ACC112 (cell line): ENCODE results near the gene FERMT1.
"Not testable (repeated sequence)": the region's sequence is repeated elsewhere in the genome, so short reads cannot be mapped to it uniquely, and the experiment has no call there.

Source experiments
- H2AFZ ChIP-seq: fragments of 200-600 bp; sonication (generic); one replicate; pipeline ENCODE4 v1.6.0; 2017; ENCODE audit warnings: antibody characterized with exemption, low read length; ENCODE audit not compliant: unreplicated experiment
- H3K27ac ChIP-seq: fragments of 200-600 bp; sonication (generic); 2 replicates; pipeline ENCODE4 v1.5.1; 2014; ENCODE audit warnings: low read depth, mild to moderate bottlenecking, antibody characterized with exemption, low read length, moderate library complexity
- H3K27me3 ChIP-seq: fragments of 200-600 bp; sonication (generic); 2 replicates; pipeline ENCODE4 v1.6.1; 2014; ENCODE audit warnings: mild to moderate bottlenecking, antibody characterized with exemption, low read length, moderate library complexity, mixed read lengths; ENCODE audit not compliant: insufficient read depth
- H3K36me3 ChIP-seq: fragments of 200-600 bp; sonication (generic); 2 replicates; pipeline ENCODE4 v1.6.1; 2016; ENCODE audit warnings: mild to moderate bottlenecking, antibody characterized with exemption, low read length, moderate library complexity, mixed read lengths; ENCODE audit not compliant: insufficient read depth
- H3K4me1 ChIP-seq: fragments of 200-600 bp; sonication (generic); one replicate; pipeline ENCODE4 v1.6.1; 2016; ENCODE audit warnings: low read length, mixed read lengths; ENCODE audit not compliant: insufficient read depth, unreplicated experiment, control insufficient read depth
- H3K4me3 ChIP-seq: fragments of 200-600 bp; sonication (generic); 2 replicates; pipeline ENCODE4 v1.5.1; 2014; ENCODE audit warnings: mild to moderate bottlenecking, low read depth, low read length
- H3K79me2 ChIP-seq: fragments of 200-600 bp; sonication (generic); one replicate; pipeline ENCODE4 v1.6.0; 2016; ENCODE audit warnings: low read length; ENCODE audit not compliant: control insufficient read depth, unreplicated experiment, insufficient read depth

FERMT1 gene

GRCh38 chr20:6040958-6041807 lies 81.6 kb downstream of the FERMT1 start:
- Histone ChIP-seq H3K36me3 (peaks cover 17% of the 10 kb centered on the region), H3K27me3 (no peaks in the 10 kb centered on the region), H3K27ac (no peak overlapping the region), H3K4me1 (no peaks in the 10 kb centered on the region), H2AFZ (no peak overlapping the region), H3K79me2 (no peaks in the 10 kb centered on the region), H3K4me3 (no peak overlapping the region)

- H3K27me3 ChIP-seq: no peaks in the 10 kb centered on the region
- H2AFZ ChIP-seq: no peak overlapping the region
- H3K36me3 ChIP-seq: peaks cover 19% of the 10 kb centered on the region
- no peak overlapping the region for H3K27ac ChIP-seq
- no peak overlapping the region for H3K4me3 ChIP-seq
- H3K4me1 ChIP-seq: no peaks in the 10 kb centered on the region
- no peaks in the 10 kb centered on the region for H3K79me2 ChIP-seq
Measured at GRCh38 chr20:6040540-6040939, 82.3 kb downstream of the FERMT1 start.

GRCh38 chr20:6039766-6040165 lies 83.1 kb downstream of the FERMT1 start:
- Histone ChIP-seq H3K4me3 (no peak overlapping the region), H3K79me2 (no peaks in the 10 kb centered on the region), H3K27ac (no peak overlapping the region), H3K27me3 (no peaks in the 10 kb centered on the region), H3K4me1 (no peaks in the 10 kb centered on the region), H2AFZ (no peak overlapping the region), H3K36me3 (peaks cover 19% of the 10 kb centered on the region)

GRCh38 chr20:6038256-6038655 lies 84.6 kb downstream of the FERMT1 start:
- no peak overlapping the region for H3K27ac ChIP-seq
- no peaks in the 10 kb centered on the region for H3K27me3 ChIP-seq
- H3K36me3 ChIP-seq: peaks cover 19% of the 10 kb centered on the region
- no peak overlapping the region for H3K4me3 ChIP-seq
- no peaks in the 10 kb centered on the region for H3K4me1 ChIP-seq
- no peaks in the 10 kb centered on the region for H3K79me2 ChIP-seq
- no peak overlapping the region for H2AFZ ChIP-seq

- Histone ChIP-seq H3K27me3 (no peaks in the 10 kb centered on the region), H3K27ac (no peak overlapping the region), H3K4me3 (no peak overlapping the region), H3K79me2 (peaks cover 4% of the 10 kb centered on the region), H3K4me1 (no peaks in the 10 kb centered on the region), H2AFZ (no peak overlapping the region), H3K36me3 (peaks cover 22% of the 10 kb centered on the region)
Measured at GRCh38 chr20:6037082-6037481, 85.7 kb downstream of the FERMT1 start.

- Histone ChIP-seq H3K79me2 (peaks cover 4% of the 10 kb centered on the region), H3K36me3 (peaks cover 25% of the 10 kb centered on the region), H3K27ac (no peak overlapping the region), H3K4me1 (no peaks in the 10 kb centered on the region), H2AFZ (no peak overlapping the region), H3K27me3 (no peaks in the 10 kb centered on the region), H3K4me3 (no peak overlapping the region)
Measured at GRCh38 chr20:6036213-6036612, 86.6 kb downstream of the FERMT1 start.

- Histone ChIP-seq H3K4me1 (peaks cover 5% of the 10 kb centered on the region), H3K4me3 (no peak overlapping the region), H3K36me3 (peaks cover 26% of the 10 kb centered on the region), H3K27me3 (no peaks in the 10 kb centered on the region), H3K27ac (no peak overlapping the region), H3K79me2 (peaks cover 8% of the 10 kb centered on the region), H2AFZ (no peak overlapping the region)
Measured at GRCh38 chr20:6034134-6034969, 88.5 kb downstream of the FERMT1 start.

GRCh38 chr20:6032907-6033306 lies 89.9 kb downstream of the FERMT1 start:
- not testable (repeated sequence) for H3K79me2 ChIP-seq, H3K4me3 ChIP-seq, H2AFZ ChIP-seq, H3K27ac ChIP-seq, H3K27me3 ChIP-seq
- Histone ChIP-seq H3K4me1 (peaks cover 12% of the 10 kb centered on the region), H3K36me3 (peaks cover 25% of the 10 kb centered on the region)

GRCh38 chr20:6030453-6031080 lies 92.3 kb downstream of the FERMT1 start:
- H2AFZ ChIP-seq: no peak overlapping the region
- peaks cover 12% of the 10 kb centered on the region for H3K4me1 ChIP-seq
- H3K36me3 ChIP-seq: peaks cover 19% of the 10 kb centered on the region
- no peaks in the 10 kb centered on the region for H3K27me3 ChIP-seq
- H3K4me3 ChIP-seq: no peak overlapping the region
- H3K27ac ChIP-seq: no peak overlapping the region
- H3K79me2 ChIP-seq: peaks cover 17% of the 10 kb centered on the region

- no peak overlapping the region for H3K27ac ChIP-seq
- peaks cover 26% of the 10 kb centered on the region for H3K79me2 ChIP-seq
- H3K27me3 ChIP-seq: no peaks in the 10 kb centered on the region
- no peak overlapping the region for H2AFZ ChIP-seq
- H3K4me1 ChIP-seq: peaks cover 12% of the 10 kb centered on the region
- H3K36me3 ChIP-seq: peaks cover 29% of the 10 kb centered on the region
- H3K4me3 ChIP-seq: no peak overlapping the region
Measured at GRCh38 chr20:6029538-6029937, 93.3 kb downstream of the FERMT1 start.
